Activated naive CD8-positive, alpha-beta T cell treated with anti-CD3 and anti-CD28 coated beads, Interleukin-2, amount 10 ng/mL, durations not matched to agents 7 days and 5 days (primary cell): Measurements from ENCODE around the gene PRKCQ. TPM values are rescaled to one million over a fixed set of nuclear protein-coding genes. Genes with fewer than 3 reads are reported as not detected.

Experiments
- ATAC-seq: fragments of 150-1000 bp; cut with Tn5 transposase; one replicate; pipeline ENCODE4 v1.10.0; 2021; ENCODE audit warnings: low read depth, moderate library complexity
- POLR2A ChIA-PET: fragments of 350-600 bp; sonication (Branson Sonifier 250); formaldehyde crosslinking; loops from one replicate; lab custom pipeline; 2021; ENCODE audit warnings: antibody characterized with exemption; lab: Charles Lee
- DNase-seq: peaks from one replicate; pipeline ENCODE4 v3.0.0; 2021
- H3K27ac Mint-ChIP-seq: one replicate; pipeline ENCODE4 v1.8.0; 2022; ENCODE audit warnings: mild to moderate bottlenecking, mixed read lengths
- H3K27me3 Mint-ChIP-seq: one replicate; pipeline ENCODE4 v1.8.0; 2022; ENCODE audit warnings: mild to moderate bottlenecking, moderate library complexity, mixed read lengths
- H3K36me3 Mint-ChIP-seq: one replicate; pipeline ENCODE4 v1.8.0; 2021; ENCODE audit warnings: mild to moderate bottlenecking, mixed read lengths
- H3K4me1 Mint-ChIP-seq: one replicate; pipeline ENCODE4 v1.8.0; 2021; ENCODE audit warnings: mixed read lengths
- H3K4me3 Mint-ChIP-seq: one replicate; pipeline ENCODE4 v1.8.0; 2022; ENCODE audit warnings: mild to moderate bottlenecking, moderate library complexity, mixed read lengths
- H3K9me3 Mint-ChIP-seq: one replicate; pipeline ENCODE4 v1.8.0; 2021; ENCODE audit warnings: mixed read lengths
- total RNA-seq, 2 experiments: library from RNA; stranded (reverse); gene quantifications; one replicate each; pipeline ENCODE4 v1.2.3, GENCODE V29; 2021

PRKCQ gene
- 10 to 100 TPM; 61.2 to 61.8 TPM for total RNA-seq

DNA sequence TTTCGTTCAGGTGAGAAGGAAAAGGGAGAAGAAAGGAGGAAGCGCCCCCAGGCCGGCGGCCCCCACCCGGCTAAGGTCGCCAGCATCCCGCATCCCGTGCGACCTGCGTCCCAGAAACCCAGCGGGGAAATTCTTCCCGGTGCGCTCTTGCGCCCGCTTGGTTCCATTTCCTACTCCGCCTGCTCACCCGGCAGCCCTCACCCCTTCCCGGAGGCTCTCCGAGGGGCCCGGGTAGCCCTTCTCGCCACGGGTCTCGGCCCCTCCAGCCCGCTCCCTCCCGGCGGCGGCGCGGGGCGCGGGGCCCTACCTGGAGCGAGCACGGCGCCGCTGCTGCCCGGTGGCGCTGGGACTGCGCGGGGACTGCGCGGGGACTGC lies at the start of gene PRKCQ:
PRKCQ (minus strand) TSS at position 373 of the 375 bp plus-strand sequence. CDS start 65,141 bp downstream, outside the sequence.
- POLR2A ChIA-PET: interaction anchor here (0.8 to 9.2 kb wide), 13 partner anchors 14 to 170 kb away, joined by 3 to 382 read pairs (median 9); no protein-coding TSS in a partner anchor
- Mint-ChIP-seq H3K36me3 (peaks cover 43% of the 10 kb centered on the region), H3K27ac (peak within 1 kb of the TSS; percentile 97), H3K4me1 (peaks cover 51% of the 10 kb centered on the region), H3K9me3 (no peaks in the 10 kb centered on the region), H3K4me3 (peak within 1 kb of the TSS; percentile 96), H3K27me3 (no peaks in the 10 kb centered on the region)
- no peak for ATAC-seq
- no peak for DNase-seq

DNA sequence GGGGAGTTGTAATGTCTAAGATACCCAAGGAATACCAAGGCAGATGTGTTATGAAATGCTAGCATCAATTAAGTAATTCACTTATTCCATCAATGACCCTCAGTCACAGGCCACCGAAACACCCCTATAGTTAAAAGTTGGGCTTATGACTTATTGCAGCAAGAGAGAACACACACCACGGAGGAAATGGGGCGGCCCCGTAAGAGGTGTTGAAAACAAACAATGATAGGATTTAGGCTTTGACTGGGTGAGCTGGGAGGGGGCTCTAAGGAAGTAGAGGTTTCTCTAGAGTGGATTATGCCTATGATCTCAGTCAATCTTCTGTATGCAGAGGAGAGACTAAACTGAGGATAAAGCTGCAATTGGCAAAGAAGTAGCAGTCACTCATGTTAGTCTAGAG lies 45.4 kb upstream of the PRKCQ start:
- ATAC-seq: peak; percentile 94
- DNase-seq: no peak
- no peak overlapping the region for H3K4me3 Mint-ChIP-seq

GRCh38 chr10:6624392-6624791 lies 44.3 kb upstream of the PRKCQ start:
- Mint-ChIP-seq H3K27me3 (no peaks in the 10 kb centered on the region), H3K27ac (no peak overlapping the region), H3K4me1 (peaks cover 11% of the 10 kb centered on the region), H3K4me3 (no peak overlapping the region), H3K9me3 (peaks cover 2% of the 10 kb centered on the region), H3K36me3 (peaks cover 9% of the 10 kb centered on the region)
- POLR2A ChIA-PET: no interaction called here
- no peak for DNase-seq
- ATAC-seq: no peak

More for the DNA sequence above, 45.4 kb upstream of the PRKCQ start:
- no peaks in the 10 kb centered on the region for H3K27me3 Mint-ChIP-seq
- H3K9me3 Mint-ChIP-seq: no peaks in the 10 kb centered on the region
- H3K36me3 Mint-ChIP-seq: peaks cover 7% of the 10 kb centered on the region
- POLR2A ChIA-PET: interaction anchor here (0.6 to 1.5 kb wide), 3 partner anchors 14 to 809 kb away, joined by 3 to 5 read pairs (median 5); no protein-coding TSS in a partner anchor
- H3K4me1 Mint-ChIP-seq: peaks cover 11% of the 10 kb centered on the region
- peak overlapping the region; percentile 70 for H3K27ac Mint-ChIP-seq

DNA sequence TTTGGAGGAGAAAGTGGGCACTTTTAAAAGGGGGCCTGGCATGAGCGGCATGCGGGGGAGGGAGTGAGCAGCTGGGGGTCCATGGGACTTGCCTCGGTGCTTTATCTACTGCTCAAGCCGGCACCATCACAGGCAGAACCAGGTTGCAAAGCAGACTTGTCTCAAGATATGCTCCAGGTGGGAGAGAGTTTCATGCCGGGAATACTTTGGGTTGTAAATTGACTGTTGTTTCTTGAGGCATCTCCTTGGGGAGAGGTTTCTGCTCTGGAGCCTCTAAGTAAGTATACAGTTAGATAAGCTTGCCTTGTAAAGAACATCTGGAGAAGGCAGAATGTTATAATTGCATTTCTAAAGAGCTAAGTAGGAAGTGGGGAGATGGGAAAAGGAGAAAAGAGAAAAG lies 42.8 kb upstream of the PRKCQ start:
- Mint-ChIP-seq H3K4me1 (peaks cover 11% of the 10 kb centered on the region), H3K27me3 (no peaks in the 10 kb centered on the region), H3K9me3 (peaks cover 2% of the 10 kb centered on the region), H3K27ac (peak overlapping the region; percentile 42), H3K4me3 (no peak overlapping the region), H3K36me3 (peaks cover 13% of the 10 kb centered on the region)
- DNase-seq (no peak), ATAC-seq (no peak)
- POLR2A ChIA-PET: interaction anchor here (1.4 kb wide), 1 partner anchor 30 kb away, joined by 3 read pairs; no protein-coding TSS in a partner anchor

DNA sequence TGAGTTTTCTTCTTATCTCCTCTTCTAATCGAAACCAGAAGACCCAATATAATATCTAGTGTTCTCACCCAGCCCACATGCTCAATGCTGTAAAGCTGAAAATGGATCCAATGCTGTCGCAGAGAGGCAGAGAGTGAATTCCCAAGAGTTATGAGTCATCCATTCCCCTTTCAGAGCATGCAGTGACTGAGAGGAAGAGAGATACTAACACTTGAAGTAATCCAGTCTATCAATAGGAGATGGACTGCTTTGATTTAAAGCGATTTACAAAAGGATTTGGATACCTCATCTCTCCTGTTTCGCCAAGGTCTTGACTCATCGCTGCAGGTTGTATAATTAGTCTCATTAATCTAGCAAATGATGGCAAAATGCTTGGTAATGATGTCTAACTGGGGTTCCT lies 41.5 kb upstream of the PRKCQ start:
- Mint-ChIP-seq H3K4me3 (no peak overlapping the region), H3K36me3 (peaks cover 15% of the 10 kb centered on the region), H3K4me1 (peaks cover 13% of the 10 kb centered on the region), H3K27ac (no peak overlapping the region), H3K27me3 (no peaks in the 10 kb centered on the region), H3K9me3 (peaks cover 3% of the 10 kb centered on the region)
- POLR2A ChIA-PET: interaction anchor here (0.5 to 1.4 kb wide), 2 partner anchors 29 to 51 kb away, joined by 3 to 8 read pairs; no protein-coding TSS in a partner anchor
- DNase-seq: no peak
- ATAC-seq: no peak

DNA sequence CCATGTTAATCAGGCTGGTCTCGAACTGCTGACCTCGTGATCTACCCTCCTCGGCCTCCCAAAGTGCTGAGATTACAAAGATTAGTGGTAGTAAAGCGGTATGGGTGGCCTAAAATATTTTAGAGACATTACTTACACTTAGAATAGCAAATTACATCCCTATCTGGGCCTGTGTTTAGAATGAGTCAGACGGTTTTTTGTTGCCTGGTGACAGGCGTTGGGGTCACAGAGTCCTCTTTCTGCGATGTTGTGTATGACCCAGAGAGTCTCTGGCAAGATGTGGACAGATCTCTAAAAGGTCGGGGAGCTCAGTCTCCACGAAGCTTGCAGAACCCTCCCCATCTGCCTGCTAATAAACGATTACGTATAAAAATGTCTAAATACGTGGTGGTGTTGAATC lies 39.6 kb upstream of the PRKCQ start:
- no peak overlapping the region for H3K27ac Mint-ChIP-seq
- ATAC-seq: no peak
- POLR2A ChIA-PET: no interaction called here
- H3K36me3 Mint-ChIP-seq: peaks cover 24% of the 10 kb centered on the region
- no peaks in the 10 kb centered on the region for H3K27me3 Mint-ChIP-seq
- peaks cover 7% of the 10 kb centered on the region for H3K9me3 Mint-ChIP-seq
- no peak for DNase-seq
- H3K4me1 Mint-ChIP-seq: peaks cover 2% of the 10 kb centered on the region
- H3K4me3 Mint-ChIP-seq: no peak overlapping the region

DNA sequence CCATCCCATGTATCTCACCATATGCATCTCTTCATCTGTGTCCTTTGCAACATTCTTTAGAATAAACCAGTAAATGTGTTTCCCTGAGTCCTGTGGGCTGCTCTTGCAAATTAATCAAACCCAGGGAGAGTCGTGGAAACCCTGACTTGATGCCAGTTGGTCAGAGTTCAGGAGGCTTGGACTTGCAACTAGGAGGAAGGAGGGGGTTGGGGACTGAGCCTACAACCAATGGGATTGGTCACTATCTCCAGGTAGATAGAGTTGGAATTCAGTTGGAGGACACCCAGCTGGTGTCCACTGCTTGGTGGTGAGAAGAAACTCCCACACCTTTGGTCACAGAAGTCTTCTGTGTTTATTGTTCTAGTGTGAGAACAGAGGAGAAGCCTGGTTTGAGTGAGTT lies 38.3 kb upstream of the PRKCQ start:
- POLR2A ChIA-PET: no interaction called here
- H3K4me1 Mint-ChIP-seq: peaks cover 2% of the 10 kb centered on the region
- no peak for DNase-seq
- peaks cover 2% of the 10 kb centered on the region for H3K27me3 Mint-ChIP-seq
- peaks cover 14% of the 10 kb centered on the region for H3K9me3 Mint-ChIP-seq
- peaks cover 32% of the 10 kb centered on the region for H3K36me3 Mint-ChIP-seq
- H3K27ac Mint-ChIP-seq: no peak overlapping the region
- no peak for ATAC-seq
- H3K4me3 Mint-ChIP-seq: no peak overlapping the region

DNA sequence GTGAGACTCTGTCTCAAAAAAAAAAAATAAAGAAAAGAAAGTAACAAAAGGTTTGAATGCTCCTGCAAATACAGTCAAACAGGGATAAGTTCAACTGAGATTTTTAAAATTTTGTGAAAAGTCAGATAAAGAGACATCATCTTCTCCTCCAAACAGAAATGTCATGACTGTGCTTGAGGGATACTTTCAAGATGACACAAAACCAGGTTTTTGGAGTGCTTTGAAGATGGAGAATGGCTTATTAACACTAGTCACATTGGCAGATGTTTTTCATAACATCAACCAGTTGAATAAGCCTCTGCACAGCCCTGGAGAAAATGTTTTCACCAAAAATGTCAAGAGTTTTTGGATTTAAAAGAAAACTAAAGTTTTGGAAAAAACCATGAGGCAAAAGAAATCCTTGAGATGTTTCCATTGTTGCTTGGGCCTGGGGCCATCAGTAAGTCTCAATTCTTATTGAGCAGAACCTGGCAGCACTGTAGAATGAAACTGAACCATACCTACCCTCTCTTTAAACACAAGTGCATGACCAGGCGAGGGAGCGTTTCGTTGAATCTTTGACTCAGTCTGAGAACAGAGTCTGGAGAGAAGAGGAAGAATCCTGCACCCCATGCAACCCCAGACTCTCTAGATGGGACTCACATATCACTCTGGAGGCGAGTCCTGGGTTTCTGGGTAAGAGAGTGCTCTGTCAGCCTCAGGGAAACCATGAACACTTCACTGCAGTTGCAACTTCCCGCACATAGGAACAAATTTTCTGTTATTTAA lies 37.4 kb upstream of the PRKCQ start:
- POLR2A ChIA-PET: no interaction called here
- peaks cover 2% of the 10 kb centered on the region for H3K27me3 Mint-ChIP-seq
- DNase-seq (no peak), ATAC-seq (no peak)
- peaks cover 16% of the 10 kb centered on the region for H3K9me3 Mint-ChIP-seq
- peaks cover 4% of the 10 kb centered on the region for H3K4me1 Mint-ChIP-seq
- H3K4me3 Mint-ChIP-seq: no peak overlapping the region
- H3K36me3 Mint-ChIP-seq: peaks cover 32% of the 10 kb centered on the region
- H3K27ac Mint-ChIP-seq: no peak overlapping the region

DNA sequence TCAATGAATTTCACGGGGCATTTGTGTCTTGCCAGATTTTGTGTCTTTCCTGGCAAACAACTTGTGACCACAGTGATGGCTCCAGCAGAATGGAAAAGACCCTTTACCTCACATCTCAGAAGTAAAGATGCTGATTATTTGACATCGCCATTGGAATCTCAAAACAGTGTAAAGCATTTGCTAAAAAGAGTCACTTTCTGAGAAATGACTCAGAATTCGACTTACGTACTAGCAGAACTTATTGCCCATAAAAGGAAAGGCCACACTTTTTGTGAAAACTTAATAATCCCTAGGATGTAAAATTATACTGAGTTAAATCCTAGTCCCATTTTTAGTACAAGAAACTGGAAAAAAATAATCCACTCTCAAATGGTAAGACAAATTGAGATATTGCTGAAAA lies 35.9 kb upstream of the PRKCQ start:
- H3K27ac Mint-ChIP-seq: no peak overlapping the region
- no peak overlapping the region for H3K4me3 Mint-ChIP-seq
- no peak for ATAC-seq

DNA sequence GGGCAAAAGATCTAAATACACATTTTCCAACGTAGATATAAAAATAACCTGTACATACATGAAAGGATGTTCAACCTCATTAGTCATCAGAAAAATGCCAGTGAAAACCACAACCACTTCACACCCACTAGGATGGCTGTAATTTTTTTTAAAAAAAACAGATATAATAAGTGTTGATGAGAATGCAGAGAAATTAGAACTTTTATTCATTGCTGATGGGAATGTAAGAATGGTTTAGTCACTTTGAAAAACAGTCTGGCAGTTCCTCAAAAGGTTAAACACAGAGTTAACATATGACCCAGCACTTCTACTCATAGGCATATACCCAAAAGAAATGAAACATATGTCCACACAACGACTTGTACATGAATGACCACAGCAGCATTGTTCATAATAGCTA lies 32.3 kb upstream of the PRKCQ start:
- DNase-seq: no peak
- H3K4me1 Mint-ChIP-seq: peaks cover 38% of the 10 kb centered on the region
- POLR2A ChIA-PET: interaction anchor here (1.6 kb wide), 1 partner anchor 13 kb away, joined by 5 read pairs; no protein-coding TSS in a partner anchor

More for the DNA sequence above, 35.9 kb upstream of the PRKCQ start:
- Mint-ChIP-seq H3K27me3 (peaks cover 2% of the 10 kb centered on the region), H3K9me3 (peaks cover 16% of the 10 kb centered on the region), H3K36me3 (peaks cover 34% of the 10 kb centered on the region), H3K4me1 (peaks cover 17% of the 10 kb centered on the region)
- no peak for DNase-seq
- POLR2A ChIA-PET: no interaction called here

GRCh38 chr10:6610647-6611046 lies 30.6 kb upstream of the PRKCQ start:
- POLR2A ChIA-PET: interaction anchor here (1.1 to 1.6 kb wide), 3 partner anchors 10 to 18 kb away, joined by 3 to 5 read pairs (median 4); no protein-coding TSS in a partner anchor
- peaks cover 2% of the 10 kb centered on the region for H3K27me3 Mint-ChIP-seq
- H3K27ac Mint-ChIP-seq: peak overlapping the region; percentile 5
- ATAC-seq (no peak), DNase-seq (no peak)
- peaks cover 14% of the 10 kb centered on the region for H3K9me3 Mint-ChIP-seq
- peaks cover 49% of the 10 kb centered on the region for H3K36me3 Mint-ChIP-seq
- H3K4me1 Mint-ChIP-seq: peaks cover 48% of the 10 kb centered on the region
- no peak overlapping the region for H3K4me3 Mint-ChIP-seq

More for the DNA sequence above, 32.3 kb upstream of the PRKCQ start:
- Mint-ChIP-seq H3K27ac (no peak overlapping the region), H3K9me3 (peaks cover 14% of the 10 kb centered on the region), H3K36me3 (peaks cover 44% of the 10 kb centered on the region), H3K27me3 (peaks cover 2% of the 10 kb centered on the region), H3K4me3 (peak overlapping the region; percentile 12)
- ATAC-seq: peak; percentile 50

DNA sequence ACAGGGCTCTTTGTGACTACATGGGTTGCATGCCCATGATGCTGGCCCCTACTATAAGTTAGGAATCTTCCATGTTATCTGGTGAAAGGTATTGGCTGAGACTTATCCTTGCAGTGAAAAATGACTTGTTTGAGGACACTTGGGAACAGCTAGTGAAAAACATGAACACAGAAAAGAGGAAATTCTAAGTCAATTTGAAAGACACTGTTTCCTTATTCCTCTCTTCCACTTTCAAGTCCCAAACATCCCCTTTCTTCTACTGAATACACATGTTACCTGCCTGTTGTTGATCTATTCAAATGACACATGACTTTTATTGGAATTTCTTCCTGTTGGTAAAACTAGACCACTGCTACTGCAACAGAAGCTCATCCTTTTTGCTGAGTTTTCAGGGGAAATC lies 29.5 kb upstream of the PRKCQ start:
- DNase-seq (no peak), ATAC-seq (no peak)
- peaks cover 2% of the 10 kb centered on the region for H3K27me3 Mint-ChIP-seq
- peaks cover 50% of the 10 kb centered on the region for H3K4me1 Mint-ChIP-seq
- no peak overlapping the region for H3K4me3 Mint-ChIP-seq
- peaks cover 10% of the 10 kb centered on the region for H3K9me3 Mint-ChIP-seq
- POLR2A ChIA-PET: interaction anchor here (1.2 kb wide), 2 partner anchors 9 to 34 kb away, joined by 3 to 4 read pairs; no protein-coding TSS in a partner anchor
- H3K27ac Mint-ChIP-seq: no peak overlapping the region
- H3K36me3 Mint-ChIP-seq: peaks cover 45% of the 10 kb centered on the region

DNA sequence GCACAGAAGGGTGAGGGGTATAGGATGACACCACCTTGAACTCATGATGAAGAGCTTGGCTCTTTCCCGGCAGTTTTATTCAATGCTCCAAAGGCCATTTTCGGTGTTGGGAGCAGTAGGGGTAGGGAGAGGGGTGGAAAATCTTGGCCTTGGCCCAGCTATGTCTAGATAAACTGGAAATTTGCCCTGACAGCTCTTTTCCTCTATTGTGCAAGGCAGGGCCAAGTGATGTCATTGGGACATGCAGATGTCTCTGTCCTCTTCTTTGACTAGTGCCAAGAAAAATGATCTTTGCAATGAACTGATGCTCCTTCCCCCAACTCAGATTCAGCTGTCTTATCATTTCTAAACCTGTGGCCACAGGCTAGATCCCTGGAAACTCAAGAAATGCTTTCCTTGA lies 27.7 kb upstream of the PRKCQ start:
- ATAC-seq (no peak), DNase-seq (no peak)
- no peaks in the 10 kb centered on the region for H3K27me3 Mint-ChIP-seq
- H3K27ac Mint-ChIP-seq: no peak overlapping the region
- POLR2A ChIA-PET: interaction anchor here (0.6 to 2.2 kb wide), 9 partner anchors 12 to 1801 kb away, joined by 3 to 12 read pairs (median 5); no protein-coding TSS in a partner anchor
- no peak overlapping the region for H3K4me3 Mint-ChIP-seq
- H3K36me3 Mint-ChIP-seq: peaks cover 40% of the 10 kb centered on the region
- H3K9me3 Mint-ChIP-seq: peaks cover 3% of the 10 kb centered on the region
- peaks cover 53% of the 10 kb centered on the region for H3K4me1 Mint-ChIP-seq
